Kidney tubule cell (primary cell): Measurements from ENCODE around the gene SERPINI1.

ENCODE experiments used
- DNase-seq: peaks from one replicate; pipeline ENCODE4 v3.0.0-alpha.2; 2018; ENCODE audit warnings: low spot score

The SERPINI1 gene, protein sequence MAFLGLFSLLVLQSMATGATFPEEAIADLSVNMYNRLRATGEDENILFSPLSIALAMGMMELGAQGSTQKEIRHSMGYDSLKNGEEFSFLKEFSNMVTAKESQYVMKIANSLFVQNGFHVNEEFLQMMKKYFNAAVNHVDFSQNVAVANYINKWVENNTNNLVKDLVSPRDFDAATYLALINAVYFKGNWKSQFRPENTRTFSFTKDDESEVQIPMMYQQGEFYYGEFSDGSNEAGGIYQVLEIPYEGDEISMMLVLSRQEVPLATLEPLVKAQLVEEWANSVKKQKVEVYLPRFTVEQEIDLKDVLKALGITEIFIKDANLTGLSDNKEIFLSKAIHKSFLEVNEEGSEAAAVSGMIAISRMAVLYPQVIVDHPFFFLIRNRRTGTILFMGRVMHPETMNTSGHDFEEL

GRCh38 chr3:167735233-167736138 lies at the start of gene SERPINI1:
SERPINI1 (plus strand) TSS chr3:167735721; CDS start chr3:167789129, 53,408 bp downstream.
- DNase-seq, result peak; percentile 95

- no peak for DNase-seq
Measured at GRCh38 chr3:167691366-167691765, 44.2 kb upstream of the SERPINI1 start.

DNA sequence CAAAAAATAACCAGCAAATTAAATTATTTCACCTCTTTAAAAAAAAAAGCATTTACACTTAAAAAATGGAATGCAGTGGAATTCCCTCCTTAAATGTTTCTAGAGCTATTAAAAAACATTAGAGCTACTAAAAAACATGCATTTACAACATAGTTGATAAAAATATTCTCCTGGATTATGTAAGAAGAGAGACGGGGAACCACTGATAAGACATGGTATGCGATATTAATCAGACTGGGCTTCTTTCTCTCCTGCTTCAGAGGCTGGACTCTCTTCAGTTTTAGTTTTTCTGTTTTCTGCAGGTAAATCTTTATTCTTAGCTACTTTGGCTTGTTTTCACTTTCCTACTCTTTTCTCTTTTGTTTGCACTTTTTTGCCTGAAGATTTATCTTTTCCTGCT lies 41.4 kb upstream of the SERPINI1 start:
- DNase-seq, result no peak

- no peak for DNase-seq
Measured at GRCh38 chr3:167700046-167700445, 35.5 kb upstream of the SERPINI1 start.

- no peak for DNase-seq
Measured at GRCh38 chr3:167700926-167701325, 34.6 kb upstream of the SERPINI1 start.

DNA sequence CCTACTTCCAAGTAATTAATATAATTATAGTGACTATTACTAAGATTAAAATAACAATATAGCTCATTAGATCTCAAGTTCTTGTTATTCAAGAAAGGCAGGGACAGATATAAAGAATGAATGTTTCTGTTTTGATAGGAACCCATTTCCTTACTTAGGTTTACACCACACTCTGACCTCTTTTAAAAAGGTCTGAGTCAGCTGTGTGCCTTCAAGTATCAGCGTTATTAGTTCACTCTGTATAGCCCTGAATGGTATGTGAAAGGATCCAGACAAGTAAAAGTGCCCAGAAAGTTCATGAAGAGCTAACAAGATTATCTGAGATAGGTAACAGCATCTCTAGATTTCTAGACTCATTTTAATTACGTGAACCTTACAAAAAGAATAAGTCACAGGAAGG lies 29.7 kb upstream of the SERPINI1 start:
- peak; percentile 34 for DNase-seq

GRCh38 chr3:167709690-167710089 lies 25.8 kb upstream of the SERPINI1 start:
- no peak for DNase-seq

GRCh38 chr3:167710552-167710951 lies 25.0 kb upstream of the SERPINI1 start:
- no peak for DNase-seq

DNA sequence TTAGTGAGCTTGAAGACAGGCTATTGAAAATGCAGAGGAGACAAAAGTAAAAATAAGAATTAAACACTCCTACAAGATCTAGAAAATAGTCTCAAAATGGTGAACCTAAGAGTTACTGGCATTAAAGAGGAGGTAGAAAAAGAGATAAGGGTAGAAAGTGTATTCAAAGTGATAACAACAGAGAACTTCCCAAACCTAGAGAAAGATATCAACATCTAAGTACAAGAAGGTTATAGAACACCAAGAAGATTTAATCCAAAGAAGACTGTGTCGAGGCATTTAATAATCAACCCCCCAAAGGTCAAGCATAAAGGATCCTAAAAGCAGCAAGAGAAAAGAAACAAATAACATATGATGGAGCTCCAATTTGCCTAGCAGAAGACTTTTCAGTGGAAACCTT lies 24.1 kb upstream of the SERPINI1 start:
- DNase-seq, result no peak

DNA sequence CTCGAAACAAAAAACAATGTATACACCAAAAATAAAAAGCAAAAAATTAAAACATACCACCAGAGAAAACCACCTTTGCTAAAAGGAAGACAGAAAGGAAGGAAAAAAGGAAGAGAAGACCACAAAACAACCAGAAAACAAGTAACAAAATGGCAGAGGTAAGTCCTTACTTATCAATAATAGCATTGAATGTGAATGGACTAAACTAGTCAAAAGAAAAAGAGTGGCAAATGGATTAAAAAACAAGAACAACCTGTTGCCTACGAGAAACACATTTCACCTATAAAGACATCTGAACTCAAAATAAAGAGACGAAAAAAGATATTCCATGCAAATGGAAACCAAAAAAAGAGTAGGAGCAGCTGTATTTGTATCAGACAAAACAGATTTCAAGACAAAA lies 23.1 kb upstream of the SERPINI1 start:
- DNase-seq, result no peak

GRCh38 chr3:167714871-167715270 lies 20.6 kb upstream of the SERPINI1 start:
- no peak for DNase-seq

GRCh38 chr3:167716920-167717319 lies 18.6 kb upstream of the SERPINI1 start:
- DNase-seq, result no peak

- DNase-seq, result no peak
Measured at GRCh38 chr3:167718582-167718981, 16.9 kb upstream of the SERPINI1 start.

- no peak for DNase-seq
Measured at GRCh38 chr3:167723025-167723512, 12.5 kb upstream of the SERPINI1 start.

- no peak for DNase-seq
Measured at GRCh38 chr3:167723872-167724271, 11.6 kb upstream of the SERPINI1 start.

GRCh38 chr3:167728176-167728575 lies 7.3 kb upstream of the SERPINI1 start:
- peak; percentile 65 for DNase-seq

DNA sequence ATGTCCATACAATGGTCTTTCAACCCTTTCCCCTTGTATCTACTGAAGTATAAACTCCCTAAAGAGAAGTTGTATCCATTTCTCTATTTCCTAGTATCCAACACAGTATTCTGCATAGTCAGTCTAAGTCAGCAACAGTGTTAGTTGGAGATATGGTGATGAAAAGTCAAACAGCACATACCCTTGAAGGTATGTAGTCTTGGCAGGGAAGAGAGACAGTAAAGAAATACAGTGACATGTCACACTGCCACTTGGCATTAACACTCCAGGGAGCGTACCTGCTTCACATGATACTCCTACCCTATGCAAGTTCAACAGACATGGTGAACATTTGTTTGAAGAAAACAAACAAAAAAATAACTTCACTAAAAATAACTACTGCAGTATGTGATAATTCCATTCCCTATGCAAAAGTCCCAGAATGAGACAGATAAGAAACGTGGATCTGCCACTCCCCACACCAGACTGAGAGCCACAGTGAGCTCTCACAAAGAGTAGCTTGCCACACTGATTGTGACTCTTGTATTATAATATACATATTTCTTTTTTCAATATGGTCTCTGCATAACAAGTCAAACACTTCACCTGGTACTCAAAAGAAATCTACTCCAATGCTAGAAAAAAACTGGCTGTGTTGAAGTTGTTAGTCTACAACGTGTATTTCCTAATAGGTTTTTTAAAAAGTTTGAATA lies 6.7 kb upstream of the SERPINI1 start:
- DNase-seq, result no peak

DNA sequence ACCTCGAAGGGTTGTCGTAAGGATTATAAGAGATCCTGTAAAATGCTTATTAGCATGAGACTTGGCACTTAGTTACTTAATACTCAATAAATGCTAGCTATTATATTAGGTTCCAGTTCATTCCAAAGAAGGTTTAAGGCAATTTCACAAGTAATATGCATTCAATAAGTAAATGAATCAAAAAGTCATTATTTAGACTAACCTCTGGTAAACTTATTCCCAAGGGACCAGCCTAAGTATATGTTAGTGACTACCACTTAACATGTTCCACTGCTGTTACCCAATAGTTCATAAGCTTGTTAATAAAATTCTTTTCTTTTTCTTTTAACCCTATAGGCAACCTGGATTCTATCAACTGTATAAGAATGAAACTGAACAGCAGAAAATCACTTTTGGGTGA lies 5.9 kb upstream of the SERPINI1 start:
- no peak for DNase-seq

DNA sequence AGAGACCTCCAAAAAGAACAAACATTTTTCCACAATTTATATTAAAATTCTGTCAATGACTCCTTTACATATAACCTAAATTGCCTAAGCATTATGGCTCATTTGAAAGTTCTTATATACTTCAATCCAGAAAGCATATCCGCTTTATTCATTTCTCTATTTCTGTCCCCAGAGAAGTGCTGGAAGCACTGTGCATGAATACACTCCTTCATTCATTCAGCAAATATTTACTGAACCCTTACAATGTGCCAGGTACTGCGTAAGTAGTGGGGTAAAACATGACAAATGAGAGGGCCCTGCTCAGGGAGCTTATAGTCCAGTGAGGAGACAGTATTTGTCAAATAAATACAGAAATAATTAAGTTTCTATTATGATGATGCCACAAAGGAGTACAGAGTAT lies 4.1 kb upstream of the SERPINI1 start:
- DNase-seq, result no peak

DNA sequence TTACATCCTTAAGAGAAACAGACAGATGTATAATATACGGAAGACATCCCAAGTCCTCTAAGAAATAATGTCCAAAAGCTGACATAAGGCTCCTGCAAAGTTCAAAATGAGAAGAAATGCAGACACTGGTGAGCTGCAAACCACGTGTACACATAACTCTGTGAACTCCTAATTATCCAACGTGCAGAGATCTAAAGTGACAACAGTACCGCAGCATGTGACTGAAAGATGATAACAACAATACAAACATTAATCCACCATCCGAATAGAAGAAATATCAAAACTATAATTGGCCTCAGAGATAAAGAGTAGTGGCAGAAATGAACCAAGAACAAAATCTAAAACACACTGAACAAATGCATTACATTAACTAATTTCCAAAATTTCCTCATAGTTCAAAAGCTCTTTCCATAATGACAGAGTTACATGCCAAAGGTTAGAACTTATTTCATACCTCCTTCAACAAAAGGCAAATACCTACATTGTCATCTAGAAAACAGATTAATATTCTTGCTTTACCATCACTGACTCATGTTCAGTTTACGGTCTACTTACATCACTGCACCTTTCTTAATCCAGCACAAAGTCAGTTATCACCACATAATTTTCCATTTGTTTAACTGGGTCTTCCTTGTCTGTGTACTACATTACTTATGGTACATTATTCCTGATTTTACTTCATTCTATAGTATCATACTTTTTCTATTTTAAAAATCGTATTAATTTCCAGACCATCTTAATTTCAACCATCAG lies 3.0 kb upstream of the SERPINI1 start:
- no peak for DNase-seq

GRCh38 chr3:167733961-167734497 lies 1.5 kb upstream of the SERPINI1 start:
- peak; percentile 54 for DNase-seq
